ENCODE data around the gene RHOG.
"Not testable (repeated sequence)": the region's sequence is repeated elsewhere in the genome, so short reads cannot be mapped to it uniquely, and the experiment has no call there.

RHOG gene

DNA sequence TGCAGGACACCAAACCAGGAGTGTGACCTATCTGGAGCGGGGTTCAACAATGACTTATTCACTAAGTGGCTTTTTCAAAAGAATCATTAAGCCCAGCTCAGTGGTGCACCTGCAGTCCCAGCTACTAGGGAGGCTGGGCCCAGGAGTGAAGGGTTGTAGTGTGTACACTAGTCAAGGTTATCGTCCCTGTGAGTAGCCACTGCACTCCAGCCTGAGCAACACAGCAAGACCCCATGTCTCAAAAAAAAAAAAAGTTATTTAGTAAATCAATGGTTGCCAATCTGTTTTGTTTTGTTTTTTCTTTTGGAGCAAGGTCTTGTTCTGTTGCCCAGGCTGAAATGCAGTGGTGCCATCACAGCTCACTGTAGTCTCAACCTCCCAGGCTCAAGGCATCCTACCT, 7.9 kb downstream of the RHOG start:
- DNase-seq, result no peak

DNA sequence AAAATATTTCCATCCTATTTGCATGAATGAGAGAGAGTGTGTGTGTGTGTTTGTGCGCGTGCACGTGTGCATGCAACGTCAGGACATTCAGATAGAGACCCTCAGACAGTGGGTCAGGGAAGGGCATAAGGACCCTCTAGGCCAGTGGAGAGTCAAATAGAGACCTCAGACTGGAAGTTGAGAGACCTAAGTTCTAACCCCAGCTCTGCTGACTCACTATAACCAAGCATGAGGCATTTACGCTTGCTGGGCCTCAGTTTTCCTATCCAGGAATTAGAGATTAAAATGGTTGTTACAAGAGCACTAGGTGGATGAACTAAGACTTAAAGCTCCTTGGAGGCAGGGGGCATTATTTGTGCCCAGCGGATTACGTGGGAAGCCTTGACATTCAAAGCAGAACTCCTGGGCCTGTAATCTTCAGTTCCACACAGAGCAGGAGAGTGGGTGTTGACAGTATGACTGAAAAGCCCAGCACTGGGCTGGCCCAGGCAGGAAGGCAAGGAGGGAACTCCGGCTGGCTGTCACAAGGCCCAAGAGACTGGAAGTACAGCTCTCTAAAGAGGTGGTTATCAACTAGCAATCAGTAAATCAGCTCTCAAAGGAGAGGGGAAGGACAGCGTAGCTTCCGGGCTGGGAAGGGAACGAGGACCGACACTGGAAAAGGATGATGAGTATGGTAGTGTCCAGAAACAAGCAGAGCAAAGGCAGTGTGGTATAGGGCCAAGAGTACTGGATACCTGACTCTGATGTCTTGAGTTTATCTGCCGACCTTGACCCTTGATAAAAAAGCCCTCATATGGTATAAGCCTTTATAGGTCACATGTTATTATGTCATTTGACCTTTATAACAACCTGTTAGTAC, 9.2 kb downstream of the RHOG start:
- no peak for DNase-seq

DNA sequence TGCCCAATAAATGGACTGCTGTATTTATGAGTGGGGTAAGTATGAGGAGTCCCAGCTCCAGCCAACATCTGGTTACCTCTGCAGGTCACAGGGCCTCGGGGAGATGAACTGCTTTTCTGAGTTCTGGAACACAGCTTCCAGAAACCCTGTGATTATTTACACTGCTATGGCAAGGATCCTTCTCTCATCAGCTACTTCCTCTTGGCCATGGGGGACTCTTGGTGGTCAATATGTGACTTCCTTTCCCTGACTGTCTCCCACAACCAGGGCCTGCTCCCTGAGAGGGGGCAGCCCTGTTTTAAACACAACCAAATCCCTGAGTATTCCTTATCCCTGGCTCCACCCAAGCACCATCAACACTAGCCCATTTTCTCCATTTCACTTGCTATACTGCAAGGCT, 10.0 kb downstream of the RHOG start:
- no peak for DNase-seq

DNA sequence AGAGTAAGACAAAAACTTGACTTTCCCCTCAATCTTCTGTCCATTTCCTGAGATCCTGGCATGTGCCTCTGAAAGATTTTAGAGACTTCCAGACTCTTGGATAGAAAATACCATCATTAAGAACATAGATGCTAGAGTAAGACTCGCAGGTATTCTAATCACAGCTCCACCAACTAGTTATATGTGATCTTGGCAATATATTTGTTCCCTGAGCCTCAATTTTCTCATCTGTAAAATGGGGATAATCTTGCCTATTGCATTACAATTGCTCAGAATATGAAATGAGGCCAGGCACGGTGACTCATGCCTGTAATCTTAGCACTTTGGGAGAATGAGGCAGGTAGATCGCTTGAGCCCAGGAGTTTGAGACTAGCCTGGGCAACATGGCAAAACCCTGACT, 10.7 kb downstream of the RHOG start:
- DNase-seq, result no peak

DNA sequence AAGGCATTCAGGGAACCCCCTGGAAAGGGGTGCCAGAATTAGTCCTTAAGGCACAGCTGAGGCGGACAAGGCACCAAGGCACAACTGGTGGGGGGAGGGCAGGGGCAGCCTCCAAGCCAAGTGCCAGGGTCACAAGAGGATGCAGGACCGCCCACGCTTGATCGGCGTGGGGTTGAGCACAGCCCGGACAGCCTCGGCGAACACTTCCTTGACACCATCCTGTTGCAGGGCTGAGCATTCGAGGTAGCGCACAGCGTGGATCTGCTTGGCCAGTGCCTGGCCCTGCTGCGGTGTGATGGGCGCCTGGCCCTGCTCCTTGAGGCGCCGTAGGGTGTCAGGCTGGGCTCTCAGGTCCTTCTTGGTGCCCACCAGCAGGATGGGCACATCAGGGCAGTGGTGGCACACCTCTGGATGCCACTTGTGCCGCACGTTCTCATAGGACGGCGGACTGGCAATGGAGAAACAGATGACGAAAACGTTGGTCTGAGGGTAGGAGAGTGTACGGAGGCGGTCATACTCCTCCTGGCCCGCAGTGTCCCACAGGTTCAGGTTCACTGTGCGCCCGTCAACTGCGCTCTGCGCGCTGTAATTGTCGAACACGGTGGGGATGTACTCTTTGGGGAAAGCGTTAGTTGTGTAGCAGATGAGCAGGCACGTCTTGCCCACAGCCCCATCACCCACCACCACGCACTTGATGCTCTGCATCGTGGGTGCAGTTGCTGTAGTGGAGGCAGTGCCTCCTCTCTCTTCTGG, 13.1 kb downstream of the RHOG start:
- no peak for DNase-seq

DNA sequence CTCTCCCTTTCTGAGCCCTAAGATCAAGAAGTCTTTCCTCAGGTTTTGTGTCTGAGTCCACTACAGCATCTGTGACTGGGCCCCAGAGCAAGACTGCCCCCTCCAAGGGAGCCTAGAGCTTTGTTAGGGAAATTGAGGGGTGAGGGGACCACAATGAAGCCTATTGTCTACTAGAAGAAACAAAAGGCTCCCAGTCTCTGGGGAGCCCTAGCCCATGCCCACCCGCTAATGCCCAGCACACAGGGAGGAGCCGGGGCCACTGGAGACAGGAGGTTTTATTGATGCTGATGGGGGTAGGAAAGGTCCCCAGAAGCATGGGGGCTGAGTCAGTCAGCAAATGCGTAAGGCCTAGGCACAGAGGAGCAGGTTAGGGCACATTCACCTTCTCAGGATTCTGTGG, 14.0 kb downstream of the RHOG start:
- no peak for DNase-seq

DNA sequence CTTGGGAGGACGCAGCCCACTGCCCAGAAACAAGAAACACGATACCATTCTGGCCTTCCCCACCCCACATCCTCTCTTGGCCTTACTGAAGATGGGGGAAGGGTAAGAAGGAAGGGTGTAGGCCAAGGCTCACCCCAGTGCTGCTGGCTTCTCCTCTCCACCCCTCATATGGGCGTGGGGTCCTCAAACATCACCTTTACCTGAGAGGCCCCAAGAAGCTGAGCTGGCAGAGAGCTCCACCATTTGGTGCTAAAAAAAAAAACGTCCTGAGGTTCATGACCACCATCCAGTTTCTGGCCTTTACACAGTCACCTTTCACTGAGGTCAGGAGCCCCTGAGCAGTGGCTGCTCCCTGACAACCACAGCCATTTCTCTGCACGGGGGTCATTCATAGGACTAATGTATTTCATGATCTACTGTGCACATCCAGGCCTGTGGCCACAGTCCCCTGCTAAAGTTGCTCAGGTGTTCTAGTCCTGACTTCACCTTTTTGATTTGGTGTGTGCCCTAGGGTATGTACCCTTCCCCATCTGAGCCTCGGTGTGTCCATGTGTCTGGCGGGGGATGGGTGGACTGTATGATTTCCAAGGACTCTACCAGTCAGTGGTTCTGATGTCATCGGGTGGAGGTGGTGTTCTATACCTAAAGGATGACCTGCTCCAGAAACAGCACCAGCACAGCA, 15.1 kb downstream of the RHOG start:
- no peak for DNase-seq

DNA sequence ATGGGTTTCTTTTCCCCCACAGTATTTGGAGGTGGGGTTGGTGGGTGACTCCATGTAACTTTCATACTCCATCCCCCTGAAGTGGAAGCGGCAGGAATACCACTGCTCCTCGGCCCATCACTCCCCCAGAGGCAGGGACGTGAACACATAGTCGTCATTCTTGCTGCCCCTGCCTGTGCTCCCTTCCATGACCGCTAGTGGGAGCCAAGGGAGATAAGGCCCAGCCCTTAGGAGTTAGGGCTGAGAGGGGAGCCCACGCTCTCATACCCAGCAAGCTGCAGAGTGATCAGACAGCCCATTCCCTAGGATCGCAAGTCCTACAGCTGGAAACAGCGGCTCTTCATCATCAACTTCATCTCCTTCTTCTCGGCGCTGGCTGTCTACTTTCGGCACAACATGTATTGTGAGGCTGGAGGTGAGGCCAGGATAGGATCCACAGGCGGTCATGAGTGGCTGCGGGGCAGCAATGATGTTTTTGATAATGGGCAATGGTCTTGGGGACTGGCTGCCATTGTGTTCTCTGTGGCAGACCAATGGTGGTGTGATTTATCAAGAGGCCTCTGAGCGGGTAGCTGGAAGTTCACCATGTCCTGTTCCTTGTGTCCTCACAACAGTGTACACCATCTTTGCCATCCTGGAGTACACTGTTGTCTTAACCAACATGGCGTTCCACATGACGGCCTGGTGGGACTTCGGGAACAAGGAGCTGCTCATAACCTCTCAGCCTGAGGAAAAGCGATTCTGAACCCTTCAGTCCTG, 15.9 kb downstream of the RHOG start:
- peak; percentile 83 to 84 for DNase-seq

DNA sequence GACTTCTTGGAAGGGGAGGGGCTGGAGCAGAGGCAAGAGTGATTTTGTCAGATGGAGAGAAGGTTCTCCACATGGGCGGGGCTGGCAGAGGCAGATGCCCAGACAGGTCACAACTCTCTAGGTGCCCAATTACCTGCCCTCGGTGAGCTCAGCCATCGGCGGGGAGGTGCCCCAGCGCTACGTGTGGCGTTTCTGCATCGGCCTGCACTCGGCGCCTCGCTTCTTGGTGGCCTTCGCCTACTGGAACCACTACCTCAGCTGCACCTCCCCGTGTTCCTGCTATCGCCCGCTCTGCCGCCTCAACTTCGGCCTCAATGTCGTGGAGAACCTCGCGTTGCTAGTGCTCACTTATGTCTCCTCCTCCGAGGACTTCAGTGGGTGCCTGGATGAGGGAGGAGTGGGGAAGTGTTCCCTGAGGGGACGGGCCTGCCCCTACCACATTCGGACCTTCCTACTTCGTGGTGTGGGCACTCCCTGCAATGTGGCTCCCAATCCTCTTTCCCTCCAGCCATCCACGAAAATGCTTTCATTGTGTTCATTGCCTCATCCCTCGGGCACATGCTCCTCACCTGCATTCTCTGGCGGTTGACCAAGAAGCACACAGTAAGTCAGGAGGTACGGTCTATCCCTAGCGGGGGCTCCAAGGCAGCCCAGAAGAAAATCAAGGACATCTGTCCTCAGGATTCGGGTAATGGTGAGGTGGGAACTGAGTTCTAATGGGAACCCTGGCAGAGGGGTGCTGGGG, 16.8 kb downstream of the RHOG start:
- DNase-seq, result no peak

DNA sequence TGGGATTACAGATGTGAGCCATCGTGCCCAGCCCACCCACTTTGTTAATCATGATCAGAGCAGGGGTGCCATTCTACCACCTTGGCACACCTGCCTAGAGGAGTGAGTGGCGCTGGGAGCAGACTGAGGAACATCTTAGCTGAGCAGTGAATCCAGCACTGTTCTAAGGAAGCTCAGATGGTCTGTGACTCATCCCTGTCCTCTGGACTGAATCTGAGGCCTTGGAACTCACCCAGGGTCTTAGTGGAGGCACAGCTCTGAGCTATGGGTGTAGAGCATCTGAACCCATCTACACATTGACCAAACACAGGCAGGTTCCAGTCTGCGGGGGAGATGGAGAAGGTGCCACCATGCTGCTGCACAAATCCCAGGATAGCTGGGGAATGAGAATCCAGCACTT, 17.5 kb downstream of the RHOG start:
- DNase-seq, result no peak

DNA sequence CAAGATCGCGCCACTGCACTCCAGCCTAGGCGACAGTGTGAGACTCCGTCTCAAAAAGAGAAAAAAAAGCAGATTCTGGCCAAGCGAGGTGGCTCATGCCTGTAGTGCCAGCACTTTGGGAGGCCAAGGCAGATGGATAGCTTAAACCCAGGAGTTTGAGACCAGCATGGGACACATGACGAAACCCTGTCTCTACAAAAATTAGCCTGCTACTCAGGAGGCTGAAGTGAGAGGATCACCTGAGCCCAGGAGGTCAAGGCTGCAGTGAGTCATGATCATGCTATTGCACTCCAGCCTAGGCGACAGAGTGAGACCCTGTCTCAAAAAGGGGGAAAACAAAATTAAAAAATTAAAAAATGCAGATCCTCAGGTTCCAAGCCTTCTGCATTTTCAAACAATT, 18.4 kb downstream of the RHOG start:
- no peak for DNase-seq

DNA sequence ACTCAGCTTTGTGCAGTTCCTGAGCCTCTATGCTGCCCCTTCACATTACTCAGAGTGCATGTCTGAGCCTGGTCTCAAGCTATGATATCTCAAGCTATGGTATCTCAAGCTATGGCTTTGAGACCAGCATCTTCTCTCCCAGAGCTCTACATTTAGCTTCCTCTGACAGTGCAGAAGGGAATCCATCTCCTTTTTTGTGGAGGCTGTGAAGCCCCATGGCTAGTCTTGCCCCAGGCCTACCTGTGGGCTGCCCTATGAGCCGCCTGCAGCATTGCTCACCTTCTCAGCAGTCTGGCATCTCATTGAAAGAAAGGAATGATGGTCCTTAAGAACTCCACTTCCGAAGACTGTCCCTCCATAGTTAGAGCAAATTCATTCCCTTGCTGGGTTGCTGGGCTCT, 19.8 kb downstream of the RHOG start:
- DNase-seq, result no peak

DNA sequence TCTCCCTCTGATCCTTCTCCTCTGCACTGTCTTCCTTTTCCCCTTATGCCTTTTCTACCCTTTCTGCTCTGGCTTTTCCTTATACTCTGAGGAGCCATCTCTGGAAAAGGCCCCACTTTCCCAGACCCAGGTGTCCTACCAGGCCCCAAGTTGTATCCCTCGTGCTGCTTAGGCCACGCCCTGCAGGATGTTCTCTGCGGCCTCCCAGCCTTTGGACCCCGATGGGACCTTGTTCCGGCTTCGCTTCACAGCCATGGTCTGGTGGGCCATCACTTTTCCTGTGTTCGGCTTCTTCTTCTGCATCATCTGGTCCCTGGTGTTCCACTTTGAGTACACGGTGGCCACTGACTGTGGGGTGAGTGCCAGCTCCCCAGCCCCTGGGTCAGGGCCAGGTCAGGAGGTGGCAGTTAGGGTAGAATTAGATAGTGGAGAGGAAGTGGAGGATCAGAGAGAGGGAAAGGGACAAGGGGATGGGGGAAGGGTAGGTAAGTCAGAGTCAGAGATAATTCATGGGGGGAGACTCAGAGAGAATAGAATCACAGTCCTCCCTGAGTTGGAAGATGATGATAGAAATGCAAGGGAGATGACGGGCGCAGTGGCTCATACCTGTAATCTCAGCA, 23.5 kb downstream of the RHOG start:
- no peak for DNase-seq

DNA sequence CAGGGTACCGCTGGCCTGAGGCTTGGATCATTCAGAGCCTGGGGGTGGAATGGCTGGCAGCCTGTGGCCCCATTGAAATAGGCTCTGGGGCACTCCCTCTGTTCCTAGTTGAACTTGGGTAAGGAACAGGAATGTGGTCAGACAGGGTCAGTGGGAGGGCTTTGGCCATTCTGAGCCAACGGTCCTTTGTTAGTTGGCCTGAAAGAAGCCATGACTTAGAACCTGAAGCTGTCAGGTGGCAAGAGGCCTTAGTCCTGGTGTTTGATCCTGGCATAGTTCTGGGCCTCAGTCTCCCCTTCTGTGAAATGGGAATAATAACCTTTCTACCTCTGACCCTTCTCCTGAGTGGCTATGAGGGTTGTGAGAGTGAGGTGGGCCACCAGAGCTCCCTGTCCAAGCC, 24.1 kb downstream of the RHOG start:
- DNase-seq, result no peak

DNA sequence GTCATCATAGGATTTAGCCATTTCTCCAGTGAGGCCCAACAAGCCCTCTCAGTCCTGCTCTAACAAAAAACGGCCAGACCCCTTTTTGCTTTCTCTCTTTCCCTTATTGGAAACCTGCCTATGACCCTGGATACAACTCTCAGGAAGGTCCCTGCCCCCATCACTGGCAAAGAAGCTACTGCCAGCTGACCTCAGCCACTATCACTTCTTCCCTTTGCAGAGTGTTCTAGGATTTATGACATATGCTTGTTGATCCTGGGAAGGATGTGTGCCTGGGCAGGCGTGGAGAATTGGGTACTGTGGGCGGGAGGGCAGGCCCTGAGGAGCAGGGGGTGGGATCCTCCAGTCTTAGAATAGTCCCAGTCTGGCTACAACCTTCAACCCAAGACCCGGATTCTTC, 24.9 kb downstream of the RHOG start:
- no peak for DNase-seq

DNA sequence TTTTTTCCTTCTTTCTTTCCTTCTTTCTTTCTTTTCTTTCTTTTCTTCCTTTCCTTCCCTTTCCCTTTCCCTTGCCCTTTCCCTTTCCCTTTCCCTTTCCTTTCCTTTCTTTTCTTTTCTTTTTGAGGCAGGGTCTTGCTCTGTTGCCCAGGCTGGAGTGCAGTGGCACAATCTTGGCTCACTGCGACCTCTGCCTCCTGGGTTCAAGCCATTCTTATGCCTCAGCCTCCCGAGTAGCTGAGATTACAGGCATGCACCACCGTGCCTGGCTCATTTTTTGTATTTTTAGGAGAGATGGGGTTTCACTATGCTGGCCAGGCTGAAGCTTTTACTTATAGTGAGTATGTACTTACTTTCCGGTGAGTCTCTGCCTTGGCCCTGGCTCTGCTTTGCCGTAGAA, 25.9 kb downstream of the RHOG start:
- DNase-seq, result not testable (repeated sequence)

DNA sequence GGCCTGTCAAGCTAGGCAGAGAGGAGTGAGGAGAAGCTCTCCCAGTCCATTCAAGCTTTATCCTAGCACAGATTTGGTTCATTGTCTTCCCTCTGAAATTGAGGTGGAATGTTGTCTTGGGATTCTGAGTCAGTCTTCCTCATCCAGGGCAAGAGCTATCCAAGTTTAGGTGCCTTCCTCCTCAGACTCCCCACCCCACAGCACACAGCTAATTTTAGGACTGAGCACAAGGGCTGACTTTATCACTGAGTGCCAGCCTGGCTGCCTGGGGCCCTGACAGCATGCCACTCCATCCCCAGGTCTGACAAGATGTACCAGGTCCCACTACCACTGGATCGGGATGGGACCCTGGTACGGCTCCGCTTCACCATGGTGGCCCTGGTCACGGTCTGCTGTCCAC, 29.8 kb downstream of the RHOG start:
- DNase-seq, result no peak

DNA sequence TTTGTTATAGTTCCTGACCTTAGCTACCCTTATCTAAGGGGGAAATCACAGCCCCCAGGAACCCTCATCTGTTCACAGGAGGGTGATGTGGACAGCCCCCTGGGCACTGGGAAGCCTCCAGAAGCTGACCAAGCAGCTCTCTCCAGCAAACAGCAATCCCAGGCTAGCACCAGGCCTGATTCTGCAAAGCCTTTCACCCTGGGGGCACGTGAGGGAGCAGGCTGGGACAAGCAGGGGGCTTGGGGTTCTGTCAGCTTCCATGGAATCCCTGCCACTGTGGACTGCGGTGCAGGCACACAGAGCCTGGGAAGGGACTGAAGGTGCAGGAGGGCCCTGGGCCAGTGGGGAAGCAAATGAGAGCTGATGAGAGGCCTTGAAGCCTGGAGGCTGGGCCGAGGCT, 30.3 kb downstream of the RHOG start:
- no peak for DNase-seq

DNA sequence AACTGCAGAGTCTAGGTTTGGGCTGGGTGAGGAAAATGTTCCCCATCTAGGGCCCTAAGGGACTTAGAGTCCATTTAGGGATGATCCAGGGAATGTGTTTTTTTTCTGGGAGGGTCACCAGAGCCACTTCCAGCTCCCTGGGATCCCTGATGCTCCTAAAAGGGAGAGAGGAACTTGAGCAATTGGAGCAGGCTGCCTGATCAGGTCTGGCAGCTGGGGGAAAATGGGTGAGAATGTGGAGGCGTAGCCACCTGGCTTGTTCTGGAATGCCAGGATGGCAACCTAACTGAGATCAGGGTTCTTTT, 31.2 kb downstream of the RHOG start:
- DNase-seq, result no peak

DNA sequence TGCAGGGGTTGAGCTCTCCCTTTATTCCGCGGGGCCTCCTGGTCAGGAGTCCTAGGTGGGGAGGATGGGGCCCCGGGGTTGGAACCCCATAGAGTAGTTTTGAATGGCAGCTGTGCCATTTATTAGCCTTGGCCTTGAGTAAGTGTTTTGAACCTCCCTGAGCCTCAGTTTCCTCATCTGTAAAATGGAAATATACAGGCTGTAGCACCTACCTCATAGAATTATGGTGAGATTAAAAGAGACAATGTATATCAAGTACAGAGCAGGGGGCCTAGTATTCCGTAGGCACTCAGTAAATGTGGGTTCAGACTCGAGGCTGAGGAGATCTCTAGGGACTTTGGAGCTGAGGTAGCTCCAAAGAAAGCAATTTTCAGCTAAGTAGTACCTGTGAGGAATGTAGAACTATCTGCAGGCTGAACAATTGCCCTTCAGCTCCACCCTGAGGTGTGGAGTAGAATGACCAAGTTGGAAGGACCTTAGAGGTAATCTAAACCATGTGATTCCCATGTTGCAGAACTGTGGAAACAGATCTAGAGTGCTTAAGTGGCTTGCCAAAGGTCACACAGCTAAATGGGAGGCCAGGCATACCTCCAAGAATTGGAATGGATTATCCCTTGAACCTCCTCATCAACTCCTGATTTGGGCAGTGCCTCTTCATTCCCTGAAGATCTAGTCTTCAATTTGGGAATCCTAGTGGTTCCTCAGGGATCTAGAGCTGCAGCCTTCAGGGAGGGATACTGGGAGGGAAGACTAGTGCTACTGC, 31.7 kb downstream of the RHOG start:
- no peak for DNase-seq
